Measurements from ENCODE around the gene NKAIN2. TPM values are rescaled to one million over a fixed set of nuclear protein-coding genes. Genes with fewer than 3 reads are reported as not detected.
"Not testable (repeated sequence)": the region's sequence is repeated elsewhere in the genome, so short reads cannot be mapped to it uniquely, and the experiment has no call there.

The NKAIN2 gene
- total RNA-seq, 1 donor from 2014 or later: 0.56 TPM

DNA sequence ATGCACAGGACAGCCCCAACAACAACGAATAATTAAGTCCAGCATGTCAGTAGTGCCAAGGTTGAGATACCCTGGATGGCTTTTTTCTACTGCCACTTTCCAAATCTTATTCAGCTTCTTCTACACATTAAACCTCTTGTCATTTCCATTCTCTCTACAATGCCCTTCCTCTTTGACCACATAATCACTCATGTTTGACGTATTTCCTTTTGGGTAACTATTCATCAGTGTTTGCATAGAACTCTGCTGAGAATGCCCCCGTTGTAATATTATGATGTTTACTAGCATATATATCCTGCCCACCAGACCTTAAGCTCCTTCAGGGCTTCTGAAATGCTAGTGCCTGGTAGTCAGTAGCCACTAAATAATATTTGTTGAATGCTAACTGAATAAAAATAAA is 643.3 kb downstream of the NKAIN2 start:
- Mint-ChIP-seq H3K4me1 (ENCODE audit: low read depth, unreplicated experiment) (no peaks in the 10 kb centered on the region), H3K27ac (ENCODE audit: unreplicated experiment) (no peak overlapping the region), H3K27me3 (ENCODE audit: unreplicated experiment) (no peaks in the 10 kb centered on the region), H3K4me3 (ENCODE audit: unreplicated experiment) (no peak overlapping the region), H3K9me3 (ENCODE audit: unreplicated experiment) (peaks cover 1% of the 10 kb centered on the region), H3K36me3 (ENCODE audit: unreplicated experiment) (no peaks in the 10 kb centered on the region)
- no peak for DNase-seq
- no peak for TF ChIP-seq CTCF (IDR thresholded peaks at IDR 0.05; ENCODE audit: partially characterized antibody, unreplicated experiment)

DNA sequence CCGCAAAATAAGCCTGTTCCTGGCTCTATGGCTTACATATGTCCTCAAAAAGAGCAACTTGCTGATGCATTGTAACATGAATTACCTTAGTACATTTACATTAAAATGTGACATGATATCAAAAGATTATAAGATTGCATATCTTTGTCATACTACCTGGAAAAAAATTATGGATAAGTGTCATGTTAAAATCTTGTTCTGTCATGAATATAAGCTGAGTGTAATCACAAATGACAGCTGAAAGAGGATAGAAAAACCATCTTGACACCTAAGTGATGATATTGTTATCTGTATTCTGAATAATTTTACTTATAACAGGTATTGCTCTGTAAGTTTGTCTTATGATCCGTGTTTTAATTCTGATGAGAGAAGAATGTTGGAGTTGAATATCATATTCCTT is 655.6 kb downstream of the NKAIN2 start:
- no peak overlapping the region for H3K27ac Mint-ChIP-seq (ENCODE audit: unreplicated experiment)
- no peak for TF ChIP-seq CTCF (IDR thresholded peaks at IDR 0.05; ENCODE audit: partially characterized antibody, unreplicated experiment)
- H3K27me3 Mint-ChIP-seq (ENCODE audit: unreplicated experiment): peaks cover 2% of the 10 kb centered on the region
- H3K4me3 Mint-ChIP-seq (ENCODE audit: unreplicated experiment): no peak overlapping the region
- H3K36me3 Mint-ChIP-seq (ENCODE audit: unreplicated experiment): no peaks in the 10 kb centered on the region
- peaks cover under 1% of the 10 kb centered on the region for H3K9me3 Mint-ChIP-seq (ENCODE audit: unreplicated experiment)
- no peak for DNase-seq
- H3K4me1 Mint-ChIP-seq (ENCODE audit: low read depth, unreplicated experiment): no peaks in the 10 kb centered on the region

DNA sequence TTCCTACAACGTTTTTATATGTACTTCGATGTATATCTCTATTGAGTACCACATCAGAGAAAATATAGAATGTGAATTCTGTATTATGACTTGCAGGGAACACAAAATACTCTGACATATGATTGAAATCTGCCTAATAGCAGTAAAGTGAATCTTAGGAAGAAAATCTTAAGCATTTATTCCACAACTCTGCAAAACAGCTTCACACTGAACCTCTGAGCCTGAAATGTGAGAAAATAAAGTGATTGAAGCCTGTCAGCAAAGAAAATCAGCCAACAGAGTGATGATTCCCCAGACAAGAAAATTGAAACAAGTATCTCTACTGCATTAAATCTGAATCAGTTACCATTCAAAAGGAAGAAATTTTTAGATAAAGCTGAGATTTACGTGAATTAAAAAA is 659.1 kb downstream of the NKAIN2 start:
- H3K36me3 Mint-ChIP-seq (ENCODE audit: unreplicated experiment): no peaks in the 10 kb centered on the region
- TF ChIP-seq CTCF (IDR thresholded peaks at IDR 0.05; ENCODE audit: partially characterized antibody, unreplicated experiment): no peak
- DNase-seq: no peak
- peaks cover 2% of the 10 kb centered on the region for H3K27me3 Mint-ChIP-seq (ENCODE audit: unreplicated experiment)
- no peaks in the 10 kb centered on the region for H3K4me1 Mint-ChIP-seq (ENCODE audit: low read depth, unreplicated experiment)
- no peak overlapping the region for H3K27ac Mint-ChIP-seq (ENCODE audit: unreplicated experiment)
- no peak overlapping the region for H3K4me3 Mint-ChIP-seq (ENCODE audit: unreplicated experiment)
- H3K9me3 Mint-ChIP-seq (ENCODE audit: unreplicated experiment): peaks cover 4% of the 10 kb centered on the region

- Mint-ChIP-seq H3K4me1 (ENCODE audit: low read depth, unreplicated experiment) (no peaks in the 10 kb centered on the region), H3K36me3 (ENCODE audit: unreplicated experiment) (no peaks in the 10 kb centered on the region), H3K9me3 (ENCODE audit: unreplicated experiment) (peaks cover 4% of the 10 kb centered on the region), H3K27ac (ENCODE audit: unreplicated experiment) (no peak overlapping the region), H3K4me3 (ENCODE audit: unreplicated experiment) (no peak overlapping the region), H3K27me3 (ENCODE audit: unreplicated experiment) (peaks cover 2% of the 10 kb centered on the region)
- DNase-seq: no peak
- no peak for TF ChIP-seq CTCF (IDR thresholded peaks at IDR 0.05; ENCODE audit: partially characterized antibody, unreplicated experiment)
These were observed 659.6 kb downstream of the NKAIN2 start for GRCh38 chr6:124463271-124463670.

DNA sequence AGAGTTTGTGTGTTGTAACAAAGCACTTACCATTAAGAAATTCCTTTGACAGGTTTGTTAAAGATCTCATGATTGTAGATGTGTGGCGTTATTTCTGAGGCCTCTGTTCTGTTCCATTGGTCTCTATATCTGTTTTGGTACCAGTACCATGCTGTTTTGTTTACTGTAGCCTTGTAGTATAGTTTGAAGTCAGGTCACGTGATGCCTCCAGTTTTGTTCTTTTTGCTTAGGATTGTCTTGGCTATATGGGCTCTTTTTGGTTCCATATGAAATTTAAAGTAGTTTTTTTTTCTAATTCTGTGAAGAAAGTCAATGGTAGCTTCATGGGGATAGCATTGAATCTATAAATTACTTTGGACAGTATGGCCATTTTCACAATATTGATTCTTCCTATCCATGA is 660.9 kb downstream of the NKAIN2 start:
- H3K36me3 Mint-ChIP-seq (ENCODE audit: unreplicated experiment); H3K9me3 Mint-ChIP-seq (ENCODE audit: unreplicated experiment); H3K4me1 Mint-ChIP-seq (ENCODE audit: low read depth, unreplicated experiment); H3K27ac Mint-ChIP-seq (ENCODE audit: unreplicated experiment); H3K4me3 Mint-ChIP-seq (ENCODE audit: unreplicated experiment); DNase-seq; H3K27me3 Mint-ChIP-seq (ENCODE audit: unreplicated experiment): not testable (repeated sequence)

DNA sequence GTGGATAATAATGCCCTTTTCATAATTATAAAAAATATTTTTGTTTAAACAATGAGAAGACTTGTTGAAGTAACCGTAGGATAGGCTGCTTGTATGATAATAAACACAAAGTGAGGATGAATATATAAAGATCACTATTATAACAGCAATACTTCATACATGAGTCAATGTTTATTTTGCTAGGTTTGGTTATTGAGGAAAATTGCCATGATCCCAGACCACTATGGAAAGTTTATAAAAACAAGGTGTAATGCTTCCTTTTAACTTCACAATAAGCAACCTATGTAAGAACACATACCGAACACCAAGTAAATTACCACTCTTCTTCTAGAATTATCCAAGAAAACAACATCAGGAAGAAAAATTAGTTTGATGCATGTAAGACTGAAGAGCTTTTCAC is 663.3 kb downstream of the NKAIN2 start:
- H3K27ac Mint-ChIP-seq (ENCODE audit: unreplicated experiment): no peak overlapping the region
- no peak for DNase-seq
- peaks cover 4% of the 10 kb centered on the region for H3K9me3 Mint-ChIP-seq (ENCODE audit: unreplicated experiment)
- H3K4me1 Mint-ChIP-seq (ENCODE audit: low read depth, unreplicated experiment): no peaks in the 10 kb centered on the region
- no peak for TF ChIP-seq CTCF (IDR thresholded peaks at IDR 0.05; ENCODE audit: partially characterized antibody, unreplicated experiment)
- no peaks in the 10 kb centered on the region for H3K27me3 Mint-ChIP-seq (ENCODE audit: unreplicated experiment)
- no peak overlapping the region for H3K4me3 Mint-ChIP-seq (ENCODE audit: unreplicated experiment)
- H3K36me3 Mint-ChIP-seq (ENCODE audit: unreplicated experiment): no peaks in the 10 kb centered on the region

Measured in glutamatergic neuron (in vitro differentiated cells).